ENCODE results near the gene NKX6-2. TPM values are rescaled to one million over a fixed set of nuclear protein-coding genes. Genes with fewer than 3 reads are reported as not detected.

Gene NKX6-2
- total and polyA plus RNA-seq, 10 of the 15 experiments (the other 5 are each of a cell fraction or from before 2014, with no cell fraction given): 0.45 to 1.8 TPM; not detected in 8

DNA sequence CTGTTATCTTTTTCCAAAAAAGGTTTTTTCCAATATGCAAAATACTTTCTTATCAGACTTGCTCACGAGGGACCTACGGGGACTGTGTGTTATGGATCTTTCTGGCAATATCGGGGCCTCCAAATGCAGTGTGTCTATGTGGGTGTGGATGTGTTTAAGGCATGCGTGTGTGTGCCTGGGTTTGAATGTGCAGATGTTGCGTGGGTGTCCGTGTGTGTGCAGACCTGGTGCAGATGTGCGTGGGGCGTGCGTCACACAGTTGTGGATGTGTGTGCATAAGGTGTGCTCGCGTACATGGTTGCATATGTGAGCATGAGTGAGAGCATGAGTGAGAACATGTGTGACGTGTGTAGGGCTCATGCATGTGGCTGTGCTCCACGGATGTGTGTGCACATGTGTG, 19.7 kb downstream of the NKX6-2 start:
- POLR2A ChIA-PET: no interaction called here
- no peaks in the 10 kb centered on the region for H3K36me3 ChIP-seq (ENCODE audit: control insufficient read depth in 2 of 2, insufficient read depth in 2 of 2, low read length in 1 of 2)
- FAIRE-seq (no peak), DNase-seq (ENCODE audit: low read depth, low spot score) (no peak), ATAC-seq (no peak)
- H2AFZ ChIP-seq (ENCODE audit: control insufficient read depth, low read depth, low read length): no peak overlapping the region
- no peak overlapping the region for H3K27ac ChIP-seq (ENCODE audit: control insufficient read depth, insufficient read depth)
- CTCF ChIA-PET: no interaction called here
- H3K79me2 ChIP-seq (ENCODE audit: control insufficient read depth, insufficient read depth, low read length): no peaks in the 10 kb centered on the region
- H3K4me3 ChIP-seq: no peak overlapping the region
- 81% methylated on average over 13 of the region's 13 CpGs for WGBS (ENCODE audit: insufficient coverage, insufficient replicate concordance, low lambda C conversion rate, missing lambda C conversion rate)
- RAD21 ChIA-PET (ENCODE audit: unreplicated experiment): no interaction called here
- no peak overlapping the region for H3K4me2 ChIP-seq (ENCODE audit: control insufficient read depth, insufficient read depth)
- H3K4me1 ChIP-seq (ENCODE audit: control insufficient read depth, insufficient read depth, low read length): no peaks in the 10 kb centered on the region
- H4K20me1 ChIP-seq (ENCODE audit: control insufficient read depth, insufficient read depth): no peaks in the 10 kb centered on the region
- no peaks in the 10 kb centered on the region for H3K27me3 ChIP-seq (replicated peaks in 1 of 2; ENCODE audit: control insufficient read depth in 2 of 2, insufficient read depth in 2 of 2, low read length in 1 of 2)
- SMC1A ChIA-PET (ENCODE audit: uncharacterized antibody, unreplicated experiment): no interaction called here
- no peak overlapping the region for H3K9ac ChIP-seq (ENCODE audit: control insufficient read depth, insufficient read depth, low read length)
- BruUV-seq (replicated peaks): no TSS peak
- no peaks in the 10 kb centered on the region; the same call in 1 of the 3 replicates for H3K9me3 ChIP-seq (replicated peaks; ENCODE audit: control insufficient read depth, insufficient read depth, low read length)
- in situ Hi-C loops (cut with MboI) (no loop called here), intact Hi-C loops (cut with micrococcal nuclease; ENCODE audit: unreplicated experiment) (no loop called here)
- no peak for TF ChIP-seq RAD21 (IDR thresholded peaks at IDR 0.05; ENCODE audit: insufficient read depth, low read depth, low read length)
- no peak for TF ChIP-seq PAX5 (IDR thresholded peaks at IDR 0.05; ENCODE audit: borderline replicate concordance, low read depth, low read length)
- TF ChIP-seq SREBF1 (IDR thresholded peaks at IDR 0.05; ENCODE audit: low read length): no peak
- no peak for TF ChIP-seq TBL1XR1 (IDR thresholded peaks at IDR 0.05; ENCODE audit: low read depth, low read length)
- no peak for TF ChIP-seq TCF12 (IDR thresholded peaks at IDR 0.05; ENCODE audit: low read depth, low read length)
- no peak for TF ChIP-seq HDGF (IDR thresholded peaks at IDR 0.05)
- TF ChIP-seq PML (IDR thresholded peaks at IDR 0.05; ENCODE audit: low read length): no peak
- TF ChIP-seq BCL11A (IDR thresholded peaks at IDR 0.05; ENCODE audit: low read depth, low read length): no peak
- TF ChIP-seq, protein P1, sequence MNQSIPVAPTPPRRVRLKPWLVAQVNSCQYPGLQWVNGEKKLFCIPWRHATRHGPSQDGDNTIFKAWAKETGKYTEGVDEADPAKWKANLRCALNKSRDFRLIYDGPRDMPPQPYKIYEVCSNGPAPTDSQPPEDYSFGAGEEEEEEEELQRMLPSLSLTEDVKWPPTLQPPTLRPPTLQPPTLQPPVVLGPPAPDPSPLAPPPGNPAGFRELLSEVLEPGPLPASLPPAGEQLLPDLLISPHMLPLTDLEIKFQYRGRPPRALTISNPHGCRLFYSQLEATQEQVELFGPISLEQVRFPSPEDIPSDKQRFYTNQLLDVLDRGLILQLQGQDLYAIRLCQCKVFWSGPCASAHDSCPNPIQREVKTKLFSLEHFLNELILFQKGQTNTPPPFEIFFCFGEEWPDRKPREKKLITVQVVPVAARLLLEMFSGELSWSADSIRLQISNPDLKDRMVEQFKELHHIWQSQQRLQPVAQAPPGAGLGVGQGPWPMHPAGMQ (IDR thresholded peaks at IDR 0.05; ENCODE audit: borderline replicate concordance): no peak
- TF ChIP-seq CHD2 (IDR thresholded peaks at IDR 0.05; ENCODE audit: borderline replicate concordance, low read depth, low read length): no peak
- TF ChIP-seq RAD51 (IDR thresholded peaks at IDR 0.05): no peak
- no peak for TF ChIP-seq KDM1A (IDR thresholded peaks at IDR 0.05; ENCODE audit: borderline replicate concordance)
- no peak for TF ChIP-seq PAX8 (IDR thresholded peaks at IDR 0.05)

Measured in GM12878 (cell line).